ENCODE measurements around the gene OR52A1.
"Not testable (repeated sequence)": the region's sequence is repeated elsewhere in the genome, so short reads cannot be mapped to it uniquely, and the experiment has no call there.

OR52A1 gene

GRCh38 chr11:5154657-5155056, at the start of gene OR52A1:
TSS of gene OR52A1 (minus strand) at chr11:5154757. CDS start at chr11:5152369, 2,388 bp downstream.
- no peak for DNase-seq

DNA sequence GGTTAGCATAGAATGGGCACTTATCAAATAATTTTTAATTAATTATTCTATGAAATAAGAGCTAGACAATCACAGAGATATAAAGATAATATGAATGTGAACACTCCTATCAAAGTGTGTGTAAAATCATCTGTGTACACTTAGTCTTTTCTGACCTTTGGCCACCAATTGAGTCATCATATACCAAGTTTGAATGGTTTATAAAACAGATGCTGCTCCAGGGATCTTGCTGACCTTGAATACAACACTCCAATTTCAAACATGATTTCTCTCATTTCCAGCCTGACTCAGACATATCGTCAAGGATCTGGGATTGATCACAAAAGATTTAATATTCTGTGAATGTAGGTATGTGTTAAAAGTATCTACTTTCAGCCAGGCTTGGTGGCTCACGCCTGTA, 48.8 kb upstream of the OR52A1 start:
- DNase-seq, result no peak

GRCh38 chr11:5200582-5200981, 46.0 kb upstream of the OR52A1 start, which contains the start of gene OR51V1:
TSS of gene OR51V1 (minus strand) at chr11:5200682. CDS start at chr11:5200682, 0 bp downstream.
- no peak for DNase-seq

DNA sequence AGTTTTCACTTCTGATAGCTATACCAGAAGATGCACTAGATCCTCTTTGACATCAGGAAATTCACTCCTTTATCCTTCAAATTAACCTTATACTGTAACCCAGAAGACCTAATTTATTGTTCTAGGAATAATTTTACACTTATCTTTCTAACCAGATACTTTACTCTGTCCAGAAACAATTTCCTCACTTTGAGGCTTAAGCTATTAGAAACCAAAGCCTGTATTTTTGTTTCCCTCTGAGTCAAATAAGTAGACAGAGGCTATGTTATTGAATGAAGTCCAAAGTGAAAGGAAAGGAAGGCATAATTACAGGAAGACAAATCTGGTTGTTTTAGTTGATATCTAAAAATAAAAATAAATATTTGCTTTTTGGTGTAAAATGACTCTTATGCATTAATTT, 43.7 kb upstream of the OR52A1 start:
- no peak for DNase-seq

DNA sequence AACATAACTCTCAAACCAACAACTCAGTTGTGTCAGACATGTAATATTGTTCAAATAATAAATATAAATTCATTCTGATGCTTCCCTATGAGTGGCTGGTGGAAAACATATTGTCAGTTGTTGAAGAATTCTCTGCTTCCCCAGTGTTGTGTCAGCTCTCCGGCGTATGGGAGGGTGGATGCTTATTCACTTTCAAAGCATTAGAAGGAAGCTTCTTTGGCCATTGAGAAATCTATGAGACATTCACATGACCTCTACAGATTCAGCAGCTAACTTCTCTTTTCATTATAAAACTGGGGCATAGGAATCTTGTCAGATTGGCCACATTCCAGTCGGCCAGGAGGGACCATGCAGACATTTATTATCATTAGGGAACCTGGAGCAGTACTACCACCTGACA, 43.0 kb upstream of the OR52A1 start:
- no peak for DNase-seq

- no peak for DNase-seq
Measured at GRCh38 chr11:5196731-5197130, 42.2 kb upstream of the OR52A1 start.

DNA sequence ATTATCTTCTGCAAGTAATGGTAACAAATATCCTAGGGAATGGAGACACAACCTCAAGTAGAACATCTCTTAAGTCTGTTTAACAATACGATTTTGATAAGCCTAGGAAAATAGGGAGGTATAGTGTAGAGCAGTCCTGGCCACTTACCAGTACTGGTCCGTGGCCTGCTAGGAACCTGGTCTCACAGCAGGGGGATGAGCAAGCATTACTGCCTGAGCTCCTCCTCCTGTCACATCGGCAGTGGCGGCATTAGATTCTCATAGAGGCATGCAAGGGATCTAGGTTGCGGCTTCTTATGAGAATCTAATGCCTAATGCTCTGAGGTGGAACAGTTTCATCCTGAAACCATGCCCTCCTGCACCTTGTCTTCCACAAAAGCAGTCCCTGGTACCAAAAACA, 41.5 kb upstream of the OR52A1 start:
- no peak for DNase-seq

GRCh38 chr11:5192738-5193137, 38.2 kb upstream of the OR52A1 start:
- no peak for DNase-seq

DNA sequence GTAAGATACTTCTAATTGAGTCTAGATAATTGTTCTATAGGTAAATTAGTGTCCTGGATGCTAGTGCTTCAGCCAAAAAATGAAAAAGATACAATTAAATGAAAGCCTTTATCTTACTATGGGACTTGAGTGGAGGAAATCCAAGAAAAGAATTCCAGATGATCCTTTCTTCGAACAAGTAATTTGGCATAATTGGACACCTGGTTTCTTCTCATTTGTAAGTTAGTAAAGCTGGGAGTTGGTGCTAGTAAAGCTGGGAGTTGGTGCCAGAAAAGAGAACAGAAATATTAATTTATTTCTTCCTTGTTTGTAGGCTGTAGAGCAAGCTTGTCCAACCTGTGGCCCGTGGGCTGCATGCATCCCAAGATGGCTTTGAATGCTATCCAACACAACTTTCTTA, 33.6 kb upstream of the OR52A1 start:
- DNase-seq, result no peak

DNA sequence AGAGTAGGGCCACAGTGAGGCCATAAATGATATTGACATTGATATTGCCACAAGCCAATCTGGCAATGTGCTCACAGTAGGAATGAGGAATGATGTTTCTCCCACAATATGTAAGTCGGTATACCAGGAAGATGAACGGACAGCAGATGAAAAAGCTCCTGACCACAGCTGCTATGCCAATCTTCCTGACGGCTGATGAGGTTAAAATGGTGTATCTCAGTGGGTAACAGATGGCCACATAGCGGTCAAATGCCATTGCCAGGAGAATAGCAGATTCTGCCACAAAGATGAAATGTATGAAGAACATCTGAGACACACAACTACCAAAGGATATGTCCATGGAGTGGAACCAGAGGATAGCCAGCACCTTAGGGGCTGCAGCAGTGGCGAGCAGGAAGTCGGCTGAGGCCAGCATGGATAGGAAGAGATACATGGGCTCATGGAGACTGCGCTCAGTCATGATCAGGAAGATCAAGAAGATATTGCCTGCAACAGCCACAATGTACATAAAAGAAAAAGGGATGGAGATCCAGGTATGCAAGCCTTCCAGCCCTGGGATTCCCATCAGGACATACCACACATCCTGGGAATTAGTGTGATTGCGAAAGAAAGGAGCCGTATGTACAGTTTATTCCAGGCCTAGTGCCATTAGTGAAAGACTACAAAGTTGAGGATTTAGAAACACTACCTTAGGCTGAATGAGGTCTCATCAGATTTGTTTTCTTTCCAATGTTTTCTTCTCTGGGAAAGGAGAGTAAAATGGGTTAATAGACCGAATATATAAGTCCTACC, 23.7 kb upstream of the OR52A1 start:
- DNase-seq, result no peak

GRCh38 chr11:5174934-5175333, 20.4 kb upstream of the OR52A1 start:
- DNase-seq, result no peak

DNA sequence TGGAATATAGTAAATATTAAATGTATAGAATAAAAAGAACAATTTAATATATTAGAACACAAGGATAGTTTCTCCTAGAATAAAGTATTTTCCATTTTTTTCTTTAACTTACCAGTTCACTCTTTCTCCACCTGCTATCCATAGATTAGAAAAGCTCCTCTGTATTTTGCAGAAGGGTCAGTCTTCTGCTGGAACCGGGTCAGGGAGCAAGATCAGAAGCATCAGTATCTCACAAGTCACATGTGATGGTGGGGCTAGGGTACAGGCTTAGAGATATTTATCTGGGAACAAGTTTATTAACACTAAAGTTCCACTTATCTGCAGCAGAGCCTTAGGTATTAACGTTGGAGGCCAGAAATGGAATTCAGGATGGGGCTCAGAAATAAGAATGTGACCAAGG, 17.3 kb upstream of the OR52A1 start:
- DNase-seq, result no peak

DNA sequence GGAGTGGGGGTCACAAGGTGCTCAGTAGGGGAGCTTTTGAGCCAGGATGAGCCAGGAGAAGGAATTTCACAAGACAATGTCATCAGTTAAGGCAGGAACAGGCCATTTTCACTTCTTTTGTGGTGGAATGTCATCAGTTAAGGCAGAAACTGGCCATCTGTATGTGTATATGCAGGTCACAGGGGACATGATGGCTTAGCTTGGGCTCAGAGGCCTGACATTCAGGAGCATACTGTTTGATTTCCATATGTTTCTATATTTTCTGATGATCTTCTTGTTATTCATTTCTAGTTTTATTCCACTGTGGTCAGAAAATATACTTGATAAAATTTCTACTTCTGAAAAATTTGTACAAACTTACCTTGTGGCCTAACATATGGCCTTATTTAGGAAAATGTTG, 11.3 kb upstream of the OR52A1 start:
- not testable (repeated sequence) for DNase-seq

- DNase-seq, result not testable (repeated sequence)
Measured at GRCh38 chr11:5164807-5165206, 10.2 kb upstream of the OR52A1 start.

- DNase-seq, result not testable (repeated sequence)
Measured at GRCh38 chr11:5161045-5161444, 6.5 kb upstream of the OR52A1 start.

- not testable (repeated sequence) for DNase-seq
Measured at GRCh38 chr11:5160217-5160616, 5.7 kb upstream of the OR52A1 start.

DNA sequence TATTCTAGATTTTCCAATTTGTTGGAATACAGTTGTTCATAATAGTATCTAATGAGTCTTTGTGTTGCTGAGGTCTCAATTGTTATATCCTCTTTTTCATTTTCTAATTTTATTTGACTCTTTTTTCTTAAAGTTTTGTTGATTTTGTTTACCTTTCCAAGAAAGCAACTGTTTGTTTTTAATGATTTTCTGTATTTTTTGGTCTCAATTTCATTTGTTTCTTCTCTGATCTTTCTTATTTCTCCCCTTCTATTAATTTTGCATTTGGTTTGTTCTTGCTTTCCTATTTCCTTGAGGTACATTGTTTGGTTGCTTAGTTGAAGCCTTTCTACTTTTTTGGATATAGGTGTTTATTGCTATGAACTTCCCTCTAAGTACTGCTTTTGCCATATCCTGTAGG, 5.2 kb upstream of the OR52A1 start:
- no peak for DNase-seq

DNA sequence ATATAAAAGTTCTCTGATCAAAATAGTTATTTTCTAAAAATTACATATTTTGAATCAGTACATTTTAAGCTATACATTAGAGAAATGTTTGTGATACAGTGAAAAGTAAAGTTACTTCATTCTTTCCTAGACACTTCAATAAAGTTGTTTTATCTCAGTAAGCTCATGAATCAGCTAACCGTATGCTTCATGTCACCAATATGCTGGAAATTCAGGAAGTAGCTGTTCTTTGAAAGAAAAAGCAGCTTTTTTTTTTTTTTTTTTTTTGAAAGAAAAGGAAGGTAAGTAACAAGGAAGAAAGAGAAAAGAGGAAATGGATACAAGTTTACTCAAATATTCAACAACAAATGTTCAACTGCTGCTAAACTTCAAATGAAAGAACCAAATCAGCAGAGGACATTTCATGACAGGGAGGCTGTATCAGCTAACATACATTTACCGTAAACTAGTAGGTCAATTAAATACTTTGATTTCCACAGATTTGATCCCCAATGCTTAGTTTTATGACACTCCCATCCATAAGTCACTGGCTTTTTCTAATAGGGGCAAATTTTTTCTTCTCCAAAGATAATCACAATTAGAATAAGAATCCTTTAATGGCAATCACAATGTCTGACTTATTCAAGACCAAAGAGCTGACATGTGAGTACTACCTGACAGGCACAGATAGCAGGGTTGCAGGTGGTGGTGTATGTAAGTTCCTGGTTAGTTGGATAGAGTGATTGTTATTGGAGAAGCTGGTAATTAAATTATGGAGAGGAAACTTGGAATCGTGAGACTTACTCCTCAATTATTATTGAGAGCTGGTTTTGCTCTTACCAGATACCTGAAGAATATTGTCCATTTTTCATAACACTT, 754 bp downstream of the OR52A1 start:
- no peak for DNase-seq

- DNase-seq, result no peak
Measured at GRCh38 chr11:5151713-5152153, 2.8 kb downstream of the OR52A1 start.

DNA sequence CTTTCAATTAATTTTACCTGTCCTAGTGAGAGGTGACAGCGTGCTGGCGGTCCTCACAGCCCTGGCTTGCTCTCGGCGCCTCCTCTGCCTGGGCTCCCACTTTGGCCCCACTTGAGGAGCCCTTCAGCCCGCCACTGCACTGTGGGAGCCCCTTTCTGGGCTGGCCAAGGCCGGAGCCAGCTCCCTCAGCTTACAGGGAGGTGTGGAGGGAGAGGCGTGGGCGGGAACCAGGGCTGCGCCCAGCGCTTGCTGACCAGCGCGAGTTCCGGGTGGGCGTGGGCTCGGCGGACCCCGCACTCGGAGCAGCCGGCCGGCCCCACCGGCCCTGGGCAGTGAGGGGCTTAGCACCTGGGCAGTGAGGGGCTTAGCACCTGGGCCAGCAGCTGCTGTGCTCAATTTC, 10.4 kb downstream of the OR52A1 start:
- DNase-seq, result not testable (repeated sequence)

GRCh38 chr11:5137996-5138395, 16.6 kb downstream of the OR52A1 start, which contains the start of gene OR52A5:
TSS of gene OR52A5 (minus strand) at chr11:5138356. CDS start at chr11:5132642, 5,714 bp downstream.
- no peak for DNase-seq

- no peak for DNase-seq
Measured at GRCh38 chr11:5137014-5137413, 17.5 kb downstream of the OR52A1 start.

GRCh38 chr11:5136261-5136660, 18.3 kb downstream of the OR52A1 start:
- DNase-seq, result no peak

All from midbrain (tissue), 1 donor.